Prostate gland (tissue), 2 donors: ENCODE results near the gene NIPA2.

Source experiments
- POLR2A ChIP-seq: fragments of 450-650 bp; IDR thresholded peaks from one replicate; pipeline ENCODE4 v1.6.1; 2016; ENCODE audit warnings: antibody characterized with exemption, mild to moderate bottlenecking
- TF ChIP-seq, protein P1 (sequence below), 4 experiments: fragments of 200-600 bp in 2 of 4; fragments of 450-650 bp in 2 of 4; sonication (generic) in 2 of 4; IDR thresholded peaks; 1 replicate in 3 of 4; 2 replicates in 1 of 4; pipeline ENCODE4 v1.5.1; 2016 to 2019; ENCODE audit warnings: antibody characterized with exemption in 4 of 4, mild to moderate bottlenecking in 2 of 4, moderate library complexity in 2 of 4

DNA sequence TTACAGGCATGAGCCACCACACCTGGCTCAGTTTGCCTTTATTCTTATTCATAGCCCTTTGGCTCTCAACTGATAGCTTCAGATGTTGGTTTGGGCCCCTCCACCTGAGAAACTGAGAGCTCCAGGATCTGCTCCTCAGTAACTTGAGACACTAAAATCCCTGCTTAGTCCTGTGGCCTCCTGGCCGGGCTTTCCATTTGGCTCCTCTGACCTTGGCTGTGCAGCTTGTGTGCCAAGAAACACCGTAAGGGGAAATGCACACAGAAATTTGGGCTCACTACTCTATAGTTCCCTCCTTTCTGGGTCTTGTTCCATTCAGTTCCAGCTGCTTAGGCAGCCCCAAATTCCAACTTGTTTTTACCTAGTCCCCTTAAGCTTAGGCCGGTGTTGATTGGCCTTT, 24.9 kb downstream of the NIPA2 start:
- TF ChIP-seq POLR2A = no peak
- TF ChIP-seq, protein P1, sequence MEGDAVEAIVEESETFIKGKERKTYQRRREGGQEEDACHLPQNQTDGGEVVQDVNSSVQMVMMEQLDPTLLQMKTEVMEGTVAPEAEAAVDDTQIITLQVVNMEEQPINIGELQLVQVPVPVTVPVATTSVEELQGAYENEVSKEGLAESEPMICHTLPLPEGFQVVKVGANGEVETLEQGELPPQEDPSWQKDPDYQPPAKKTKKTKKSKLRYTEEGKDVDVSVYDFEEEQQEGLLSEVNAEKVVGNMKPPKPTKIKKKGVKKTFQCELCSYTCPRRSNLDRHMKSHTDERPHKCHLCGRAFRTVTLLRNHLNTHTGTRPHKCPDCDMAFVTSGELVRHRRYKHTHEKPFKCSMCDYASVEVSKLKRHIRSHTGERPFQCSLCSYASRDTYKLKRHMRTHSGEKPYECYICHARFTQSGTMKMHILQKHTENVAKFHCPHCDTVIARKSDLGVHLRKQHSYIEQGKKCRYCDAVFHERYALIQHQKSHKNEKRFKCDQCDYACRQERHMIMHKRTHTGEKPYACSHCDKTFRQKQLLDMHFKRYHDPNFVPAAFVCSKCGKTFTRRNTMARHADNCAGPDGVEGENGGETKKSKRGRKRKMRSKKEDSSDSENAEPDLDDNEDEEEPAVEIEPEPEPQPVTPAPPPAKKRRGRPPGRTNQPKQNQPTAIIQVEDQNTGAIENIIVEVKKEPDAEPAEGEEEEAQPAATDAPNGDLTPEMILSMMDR (IDR thresholded peaks at IDR 0.05) = no peak
